AG09309 (cell line): ENCODE measurements around the gene HOXB7.

Experiments used
- DNase-seq: peaks from one replicate; pipeline ENCODE4 v3.0.0-alpha.2; 2010; ENCODE audit warnings: low read depth
- H3K4me3 ChIP-seq: 2 replicates; pipeline ENCODE4 v1.5.1; 2011; ENCODE audit warnings: mild to moderate bottlenecking, low read depth, low read length, moderate library complexity; ENCODE audit not compliant: control insufficient read depth
- CTCF ChIP-seq: IDR thresholded peaks from 2 replicates; pipeline ENCODE4 v1.5.1; 2011; ENCODE audit warnings: mild to moderate bottlenecking, low read depth, low read length, inconsistent platforms; ENCODE audit not compliant: insufficient read depth, control insufficient read depth; ENCODE audit errors: missing control alignments

HOXB7 gene

GRCh38 chr17:48577946-48578615, 32.7 kb downstream of the HOXB7 start, which contains the start of gene HOXB4:
Gene HOXB4, minus strand, starts transcription at chr17:48578350. Its CDS starts 31 bp downstream, at chr17:48578319.
- TF ChIP-seq CTCF: no peak
- DNase-seq: no peak
- H3K4me3 ChIP-seq: no peak within 1 kb of the TSS

GRCh38 chr17:48577330-48577945, 33.4 kb downstream of the HOXB7 start:
- TF ChIP-seq CTCF: no peak
- no peak overlapping the region for H3K4me3 ChIP-seq
- DNase-seq: no peak

- no peak for DNase-seq
- H3K4me3 ChIP-seq: no peak overlapping the region
- no peak for TF ChIP-seq CTCF
Measured at GRCh38 chr17:48576479-48577309, 34.1 kb downstream of the HOXB7 start.

GRCh38 chr17:48575673-48576478, 34.9 kb downstream of the HOXB7 start:
- no peak overlapping the region for H3K4me3 ChIP-seq
- DNase-seq: no peak
- TF ChIP-seq CTCF: no peak

- no peak for TF ChIP-seq CTCF
- no peak overlapping the region for H3K4me3 ChIP-seq
- no peak for DNase-seq
Measured at GRCh38 chr17:48575066-48575582, 35.7 kb downstream of the HOXB7 start.
